HL-60 (cell line): Measurements from ENCODE around the gene HIPK2.

Experiments used
- DNase-seq, 2 experiments: peaks; one replicate each; pipeline ENCODE4 v3.0.0-alpha.2; 2010 to 2020; ENCODE audit warnings: low read depth in 1 of 2, low spot score in 1 of 2
- H3K27ac ChIP-seq: fragments of 250-450 bp; sonication (Bioruptor Pico); replicated peaks from 2 replicates; pipeline ENCODE4 v1.5.1; 2020; ENCODE audit warnings: mild to moderate bottlenecking, moderate library complexity
- H3K27me3 ChIP-seq: fragments of 250-450 bp; sonication (Bioruptor Pico); 2 replicates; pipeline ENCODE4 v1.5.1; 2021; ENCODE audit warnings: mild to moderate bottlenecking, moderate library complexity; ENCODE audit not compliant: insufficient read depth, poor library complexity, severe bottlenecking
- H3K4me3 ChIP-seq: replicated peaks from 2 replicates; pipeline ENCODE4 v1.5.1; 2011; ENCODE audit warnings: mild to moderate bottlenecking, control low read depth, low read length; ENCODE audit not compliant: insufficient read depth
- GABPA ChIP-seq: IDR thresholded peaks from 2 replicates; pipeline ENCODE4 v1.6.1; 2012; ENCODE audit warnings: low read depth
- POLR2AphosphoS5 ChIP-seq: IDR thresholded peaks from 2 replicates; pipeline ENCODE4 v1.6.1; 2012; ENCODE audit warnings: low read depth
- SPI1 ChIP-seq: IDR thresholded peaks from 2 replicates; pipeline ENCODE4 v1.6.1; 2012; ENCODE audit warnings: low read depth, mild to moderate bottlenecking, borderline replicate concordance
- TF ChIP-seq, protein P1 (sequence below): IDR thresholded peaks from 2 replicates; pipeline ENCODE4 v1.6.1; 2012; ENCODE audit warnings: low read depth; ENCODE audit not compliant: insufficient replicate concordance
- TF ChIP-seq, protein P2 (sequence below): IDR thresholded peaks from one replicate; pipeline ENCODE4 v1.5.1; 2011; ENCODE audit warnings: low read length, control low read depth, inconsistent platforms; ENCODE audit not compliant: insufficient read depth

HIPK2 gene

DNA sequence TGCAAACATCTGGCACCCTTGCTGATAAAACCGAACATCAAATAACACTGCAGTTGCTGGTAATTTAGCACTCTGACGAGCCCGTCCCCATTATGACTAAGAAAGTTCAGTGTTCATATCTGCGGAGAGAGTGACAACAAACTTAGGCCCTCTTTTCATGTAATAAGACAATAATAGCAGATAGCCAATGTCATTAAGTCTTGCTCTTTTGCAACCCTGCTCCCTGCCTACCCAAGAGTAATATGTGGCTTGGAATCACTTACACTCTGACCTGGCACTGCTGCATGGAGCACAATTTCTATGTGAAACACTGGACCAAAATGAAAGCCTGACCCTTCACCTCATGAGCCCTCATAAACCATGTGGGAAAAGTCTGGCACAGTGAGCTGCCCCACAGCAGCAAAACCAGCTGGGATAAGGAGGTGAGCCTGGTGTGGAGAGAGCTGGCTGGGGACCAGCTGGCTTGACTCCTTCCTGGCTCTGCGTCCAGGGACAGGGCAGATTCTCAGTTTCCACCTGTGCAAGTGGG lies 86.5 kb downstream of the HIPK2 start:
- no peak for TF ChIP-seq SPI1
- TF ChIP-seq, protein P1, sequence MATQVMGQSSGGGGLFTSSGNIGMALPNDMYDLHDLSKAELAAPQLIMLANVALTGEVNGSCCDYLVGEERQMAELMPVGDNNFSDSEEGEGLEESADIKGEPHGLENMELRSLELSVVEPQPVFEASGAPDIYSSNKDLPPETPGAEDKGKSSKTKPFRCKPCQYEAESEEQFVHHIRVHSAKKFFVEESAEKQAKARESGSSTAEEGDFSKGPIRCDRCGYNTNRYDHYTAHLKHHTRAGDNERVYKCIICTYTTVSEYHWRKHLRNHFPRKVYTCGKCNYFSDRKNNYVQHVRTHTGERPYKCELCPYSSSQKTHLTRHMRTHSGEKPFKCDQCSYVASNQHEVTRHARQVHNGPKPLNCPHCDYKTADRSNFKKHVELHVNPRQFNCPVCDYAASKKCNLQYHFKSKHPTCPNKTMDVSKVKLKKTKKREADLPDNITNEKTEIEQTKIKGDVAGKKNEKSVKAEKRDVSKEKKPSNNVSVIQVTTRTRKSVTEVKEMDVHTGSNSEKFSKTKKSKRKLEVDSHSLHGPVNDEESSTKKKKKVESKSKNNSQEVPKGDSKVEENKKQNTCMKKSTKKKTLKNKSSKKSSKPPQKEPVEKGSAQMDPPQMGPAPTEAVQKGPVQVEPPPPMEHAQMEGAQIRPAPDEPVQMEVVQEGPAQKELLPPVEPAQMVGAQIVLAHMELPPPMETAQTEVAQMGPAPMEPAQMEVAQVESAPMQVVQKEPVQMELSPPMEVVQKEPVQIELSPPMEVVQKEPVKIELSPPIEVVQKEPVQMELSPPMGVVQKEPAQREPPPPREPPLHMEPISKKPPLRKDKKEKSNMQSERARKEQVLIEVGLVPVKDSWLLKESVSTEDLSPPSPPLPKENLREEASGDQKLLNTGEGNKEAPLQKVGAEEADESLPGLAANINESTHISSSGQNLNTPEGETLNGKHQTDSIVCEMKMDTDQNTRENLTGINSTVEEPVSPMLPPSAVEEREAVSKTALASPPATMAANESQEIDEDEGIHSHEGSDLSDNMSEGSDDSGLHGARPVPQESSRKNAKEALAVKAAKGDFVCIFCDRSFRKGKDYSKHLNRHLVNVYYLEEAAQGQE = no peak
- no peak for TF ChIP-seq POLR2AphosphoS5
- Histone ChIP-seq H3K4me3 (no peak overlapping the region), H3K27ac (no peak overlapping the region), H3K27me3 (no peaks in the 10 kb centered on the region)
- DNase-seq = no peak

DNA sequence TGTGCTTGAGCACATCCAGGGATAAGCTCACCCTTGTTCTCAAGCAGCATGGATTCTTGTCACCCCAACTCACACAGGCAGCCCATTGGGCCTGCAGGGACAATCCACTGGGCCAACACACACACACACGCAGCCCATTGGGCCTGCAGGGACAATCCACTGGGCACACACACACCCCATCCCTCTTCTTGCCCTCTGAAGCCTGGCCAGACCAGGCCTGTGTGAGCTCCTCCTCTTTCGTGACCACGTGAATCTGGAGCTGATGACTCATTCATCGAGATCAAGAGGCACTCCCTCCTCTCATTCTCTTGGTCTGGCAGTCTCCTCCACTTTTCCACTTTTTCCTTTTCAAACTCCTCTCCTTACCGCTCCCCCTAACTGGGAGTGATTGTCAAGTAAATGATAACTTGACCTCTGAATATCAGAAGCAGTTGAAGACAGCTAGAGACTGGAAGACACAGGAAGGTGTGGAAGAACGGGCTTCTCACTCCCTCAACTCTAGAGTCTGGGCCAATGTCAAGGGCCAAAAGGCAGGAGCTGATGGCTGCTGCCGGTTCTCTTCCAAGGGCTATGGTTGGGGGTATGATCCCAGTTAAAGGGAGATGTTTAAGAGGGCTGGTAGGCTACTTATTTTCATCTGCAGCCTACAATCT lies 89.7 kb downstream of the HIPK2 start:
- no peaks in the 10 kb centered on the region for H3K27me3 ChIP-seq
- H3K4me3 ChIP-seq = no peak overlapping the region
- no peak overlapping the region for H3K27ac ChIP-seq
- DNase-seq = no peak
- TF ChIP-seq POLR2AphosphoS5 (no peak), GABPA (no peak), SPI1 (no peak)
- TF ChIP-seq, protein P2, sequence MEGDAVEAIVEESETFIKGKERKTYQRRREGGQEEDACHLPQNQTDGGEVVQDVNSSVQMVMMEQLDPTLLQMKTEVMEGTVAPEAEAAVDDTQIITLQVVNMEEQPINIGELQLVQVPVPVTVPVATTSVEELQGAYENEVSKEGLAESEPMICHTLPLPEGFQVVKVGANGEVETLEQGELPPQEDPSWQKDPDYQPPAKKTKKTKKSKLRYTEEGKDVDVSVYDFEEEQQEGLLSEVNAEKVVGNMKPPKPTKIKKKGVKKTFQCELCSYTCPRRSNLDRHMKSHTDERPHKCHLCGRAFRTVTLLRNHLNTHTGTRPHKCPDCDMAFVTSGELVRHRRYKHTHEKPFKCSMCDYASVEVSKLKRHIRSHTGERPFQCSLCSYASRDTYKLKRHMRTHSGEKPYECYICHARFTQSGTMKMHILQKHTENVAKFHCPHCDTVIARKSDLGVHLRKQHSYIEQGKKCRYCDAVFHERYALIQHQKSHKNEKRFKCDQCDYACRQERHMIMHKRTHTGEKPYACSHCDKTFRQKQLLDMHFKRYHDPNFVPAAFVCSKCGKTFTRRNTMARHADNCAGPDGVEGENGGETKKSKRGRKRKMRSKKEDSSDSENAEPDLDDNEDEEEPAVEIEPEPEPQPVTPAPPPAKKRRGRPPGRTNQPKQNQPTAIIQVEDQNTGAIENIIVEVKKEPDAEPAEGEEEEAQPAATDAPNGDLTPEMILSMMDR = no peak
- TF ChIP-seq, protein P1 = no peak

DNA sequence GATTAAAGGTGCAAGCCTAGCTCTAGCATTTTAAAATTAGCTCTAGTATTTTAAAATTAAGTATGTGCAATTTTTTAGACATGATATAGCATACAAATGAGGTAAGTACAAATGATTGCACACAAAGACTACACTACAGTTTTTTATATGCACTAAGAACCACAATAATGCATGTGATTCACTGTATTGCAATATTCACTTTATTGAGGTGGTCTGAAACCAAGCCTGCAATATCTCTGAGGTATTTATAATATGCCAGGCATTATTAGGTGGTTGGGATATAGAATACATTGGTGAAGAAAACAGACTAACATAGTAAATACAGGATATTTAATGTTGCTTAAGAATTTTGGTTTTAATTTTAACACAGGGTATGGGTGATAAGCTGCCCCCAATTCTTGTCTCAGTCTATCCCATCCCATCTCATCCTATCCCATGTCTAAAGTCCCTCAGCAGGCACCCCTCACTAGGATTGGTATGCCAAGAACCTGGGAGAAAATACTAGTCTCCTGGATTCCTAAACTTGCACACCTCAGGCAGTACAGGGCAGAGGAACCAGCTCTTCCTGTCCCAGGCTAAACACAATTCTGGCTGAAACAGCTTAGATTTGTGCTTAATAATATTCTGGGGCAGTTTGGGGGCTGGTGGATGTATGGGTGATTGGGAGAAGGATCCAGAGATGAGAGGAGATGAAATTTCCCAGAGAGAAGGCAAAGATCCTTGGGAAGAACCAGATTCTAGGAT lies 90.4 kb downstream of the HIPK2 start:
- H3K27ac ChIP-seq = no peak overlapping the region
- DNase-seq = no peak
- no peaks in the 10 kb centered on the region for H3K27me3 ChIP-seq
- TF ChIP-seq POLR2AphosphoS5 (no peak), SPI1 (no peak), GABPA (no peak)
- TF ChIP-seq, protein P1 = no peak
- TF ChIP-seq, protein P2 = no peak
- H3K4me3 ChIP-seq = no peak overlapping the region
